Osteoblast (primary cell): ENCODE results near the gene THPO. TPM values are rescaled to one million over a fixed set of nuclear protein-coding genes. Genes with fewer than 3 reads are reported as not detected.

Experiments
- DNase-seq: peaks from one replicate; pipeline ENCODE4 v3.0.0; 2011; ENCODE audit warnings: low spot score, mixed read lengths; ENCODE audit not compliant: insufficient read length; ENCODE audit errors: missing footprints
- H2AFZ ChIP-seq: 2 replicates; pipeline ENCODE4 v1.6.0; 2011; ENCODE audit warnings: mild to moderate bottlenecking, low read length
- H3K27ac ChIP-seq: 2 replicates; pipeline ENCODE4 v1.5.1; 2011; ENCODE audit warnings: mild to moderate bottlenecking, low read depth, low read length, moderate library complexity
- H3K27me3 ChIP-seq: 2 replicates; pipeline ENCODE4 v1.6.0; 2012; ENCODE audit warnings: mild to moderate bottlenecking, control low read depth, inconsistent platforms, low read length, moderate library complexity; ENCODE audit not compliant: insufficient read depth
- H3K36me3 ChIP-seq: 2 replicates; pipeline ENCODE4 v1.5.1; 2011; ENCODE audit warnings: mild to moderate bottlenecking, low read length, control low read depth, moderate library complexity; ENCODE audit not compliant: insufficient read depth
- H3K4me1 ChIP-seq: 2 replicates; pipeline ENCODE4 v1.5.1; 2011; ENCODE audit warnings: mild to moderate bottlenecking, low read length, control low read depth, moderate library complexity; ENCODE audit not compliant: insufficient read depth
- H3K4me2 ChIP-seq: 2 replicates; pipeline ENCODE4 v1.6.0; 2011; ENCODE audit warnings: mild to moderate bottlenecking, low read length; ENCODE audit not compliant: insufficient read depth
- H3K4me3 ChIP-seq: fragments of 200-600 bp; sonication (generic); 3 replicates; pipeline ENCODE4 v1.5.1; 2012; ENCODE audit warnings: mild to moderate bottlenecking, low read length, inconsistent platforms; ENCODE audit not compliant: insufficient read depth
- H3K79me2 ChIP-seq: 2 replicates; pipeline ENCODE4 v1.6.0; 2012; ENCODE audit warnings: mild to moderate bottlenecking, low read length, control low read depth, inconsistent platforms; ENCODE audit not compliant: insufficient read depth
- H3K9me3 ChIP-seq: 2 replicates; pipeline ENCODE4 v1.5.1; 2011; ENCODE audit warnings: low read depth, low read length, control low read depth
- H4K20me1 ChIP-seq: 2 replicates; pipeline ENCODE4 v1.6.0; 2012; ENCODE audit warnings: mild to moderate bottlenecking, low read length, control low read depth; ENCODE audit not compliant: insufficient read depth
- CTCF ChIP-seq: IDR thresholded peaks from 2 replicates; pipeline ENCODE4 v1.5.1; 2011; ENCODE audit warnings: mild to moderate bottlenecking, low read depth, low read length, moderate library complexity; ENCODE audit errors: extremely low read depth
- total RNA-seq: library from RNA; depleted of rRNA; stranded (reverse); fragments of >200 nt; gene quantifications from 2 replicates; pipeline ENCODE4 v1.2.3, GENCODE V29; 2012

THPO gene
- total RNA-seq, 1 donor = not detected

- Histone ChIP-seq H3K9me3 (no peaks in the 10 kb centered on the region), H3K4me2 (no peak overlapping the region), H3K36me3 (no peaks in the 10 kb centered on the region), H4K20me1 (no peaks in the 10 kb centered on the region), H3K79me2 (no peaks in the 10 kb centered on the region), H3K27me3 (peaks cover 11% of the 10 kb centered on the region), H3K4me3 (no peak overlapping the region), H3K27ac (no peak overlapping the region), H2AFZ (no peak overlapping the region), H3K4me1 (no peaks in the 10 kb centered on the region)
- DNase-seq = no peak
- TF ChIP-seq CTCF = no peak
Observed at GRCh38 chr3:184388164-184388935, 10.3 kb upstream of the THPO start.

- Histone ChIP-seq H4K20me1 (no peaks in the 10 kb centered on the region), H3K9me3 (no peaks in the 10 kb centered on the region), H3K4me1 (no peaks in the 10 kb centered on the region), H2AFZ (no peak overlapping the region), H3K4me2 (no peak overlapping the region), H3K27me3 (peaks cover 16% of the 10 kb centered on the region), H3K4me3 (no peak overlapping the region), H3K27ac (no peak overlapping the region), H3K79me2 (no peaks in the 10 kb centered on the region), H3K36me3 (no peaks in the 10 kb centered on the region)
- peak; percentile 78 for DNase-seq
- no peak for TF ChIP-seq CTCF
Observed at GRCh38 chr3:184387174-184387714, 9.2 kb upstream of the THPO start.

GRCh38 chr3:184386047-184386806, 8.2 kb upstream of the THPO start:
- H3K9me3 ChIP-seq = no peaks in the 10 kb centered on the region
- H3K4me1 ChIP-seq = no peaks in the 10 kb centered on the region
- no peaks in the 10 kb centered on the region for H3K36me3 ChIP-seq
- H2AFZ ChIP-seq = no peak overlapping the region
- DNase-seq = peak; percentile 79
- H3K27ac ChIP-seq = no peak overlapping the region
- no peak overlapping the region for H3K4me3 ChIP-seq
- no peak overlapping the region for H3K4me2 ChIP-seq
- no peaks in the 10 kb centered on the region for H3K79me2 ChIP-seq
- TF ChIP-seq CTCF = no peak
- no peaks in the 10 kb centered on the region for H4K20me1 ChIP-seq
- peaks cover 26% of the 10 kb centered on the region for H3K27me3 ChIP-seq

- Histone ChIP-seq H3K4me1 (no peaks in the 10 kb centered on the region), H3K36me3 (no peaks in the 10 kb centered on the region), H3K9me3 (no peaks in the 10 kb centered on the region), H4K20me1 (no peaks in the 10 kb centered on the region), H3K79me2 (no peaks in the 10 kb centered on the region), H3K27ac (no peak overlapping the region), H2AFZ (no peak overlapping the region), H3K4me2 (no peak overlapping the region), H3K27me3 (peaks cover 24% of the 10 kb centered on the region), H3K4me3 (no peak overlapping the region)
- peak; percentile 70 for DNase-seq
- no peak for TF ChIP-seq CTCF
Observed at GRCh38 chr3:184384856-184385422, 6.9 kb upstream of the THPO start.
